Lower leg skin (tissue), 4 donors: ENCODE data around the gene ASCC1. TPM values are rescaled to one million over a fixed set of nuclear protein-coding genes. Genes with fewer than 3 reads are reported as not detected.
"Not testable (repeated sequence)": the region's sequence is repeated elsewhere in the genome, so short reads cannot be mapped to it uniquely, and the experiment has no call there.

Experiments
- DNase-seq, 2 donors: peaks; one replicate each; pipeline ENCODE4 v3.0.0-alpha.2; 2019; ENCODE audit warnings: low spot score in 2 of 2
- H3K4me3 ChIP-seq: fragments of 200-600 bp; sonication (generic); 2 replicates; pipeline ENCODE4 v1.5.1; 2017; ENCODE audit warnings: mild to moderate bottlenecking, low read depth; ENCODE audit not compliant: poor library complexity, severe bottlenecking
- CTCF ChIP-seq, 3 donors: fragments of 450-650 bp; IDR thresholded peaks; one replicate each; pipeline ENCODE4 v1.5.1; 2016; ENCODE audit warnings: antibody characterized with exemption in 3 of 3, mild to moderate bottlenecking in 3 of 3, moderate library complexity in 2 of 3
- POLR2A ChIP-seq, 2 donors: fragments of 450-650 bp; IDR thresholded peaks; one replicate each; pipeline ENCODE4 v1.6.1; 2016 to 2017; ENCODE audit warnings: antibody characterized with exemption in 2 of 2, mild to moderate bottlenecking in 1 of 2, moderate library complexity in 1 of 2
- WGBS, 2 donors: methylation state at CpG; one replicate each; pipeline ENCODE4 v1.1.5; 2018; 5-methylcytosine and 5-hydroxymethylcytosine counted together
- intact Hi-C: fragments of 100-400 bp; cut with DNase I; formaldehyde crosslinking; loops from one replicate; pipeline ENCODE4 v1.15.0; 2023; ENCODE audit warnings: low total_unique reads
- total RNA-seq, 4 donors: library from RNA; depleted of rRNA; stranded (reverse); fragments of >200 nt; gene quantifications; one replicate each; pipeline ENCODE4 v1.1.0, GENCODE V29; 2016

ASCC1 gene
- total RNA-seq, 4 donors from 2014 or later: 17.7 to 33.3 (median 23.1) TPM

- H3K4me3 ChIP-seq: no peak overlapping the region
- intact Hi-C loops: no loop called here
- TF ChIP-seq POLR2A (IDR thresholded peaks at IDR 0.05) (no peak), CTCF (IDR thresholded peaks at IDR 0.05) (no peak)
- WGBS, 2 donors: 75 to 92% methylated on average over 1 of the region's 1 CpG
- no peak for DNase-seq
These were observed 107.0 kb downstream of the ASCC1 start for GRCh38 chr10:72108830-72109635.

- DNase-seq, H3K4me3 ChIP-seq, intact Hi-C loops: not testable (repeated sequence)
- 83 to 89% methylated on average over 3 of the region's 3 CpGs for WGBS, 2 donors
These were observed 108.1 kb downstream of the ASCC1 start for GRCh38 chr10:72108004-72108370.

GRCh38 chr10:72107325-72108003 is 108.6 kb downstream of the ASCC1 start:
- WGBS, 2 donors: 38 to 43% methylated on average over 3 of the region's 3 CpGs
- no peak overlapping the region for H3K4me3 ChIP-seq
- TF ChIP-seq CTCF (IDR thresholded peaks at IDR 0.05) (no peak), POLR2A (IDR thresholded peaks at IDR 0.05) (no peak)
- no peak for DNase-seq
- intact Hi-C loops: no loop called here

GRCh38 chr10:72106896-72107295 is 109.2 kb downstream of the ASCC1 start:
- DNase-seq: no peak
- 68 to 69% methylated on average over 2 of the region's 2 CpGs for WGBS, 2 donors
- TF ChIP-seq POLR2A (IDR thresholded peaks at IDR 0.05): no peak
- no peak for TF ChIP-seq CTCF (IDR thresholded peaks at IDR 0.05)
- no peak overlapping the region for H3K4me3 ChIP-seq
- intact Hi-C loops: no loop called here

- 71 to 80% methylated on average over 2 of the region's 2 CpGs for WGBS, 2 donors
- H3K4me3 ChIP-seq: no peak overlapping the region
- intact Hi-C loops: no loop called here
- no peak for TF ChIP-seq POLR2A (IDR thresholded peaks at IDR 0.05)
- no peak for DNase-seq
These were observed 109.8 kb downstream of the ASCC1 start for GRCh38 chr10:72106154-72106849.

DNA sequence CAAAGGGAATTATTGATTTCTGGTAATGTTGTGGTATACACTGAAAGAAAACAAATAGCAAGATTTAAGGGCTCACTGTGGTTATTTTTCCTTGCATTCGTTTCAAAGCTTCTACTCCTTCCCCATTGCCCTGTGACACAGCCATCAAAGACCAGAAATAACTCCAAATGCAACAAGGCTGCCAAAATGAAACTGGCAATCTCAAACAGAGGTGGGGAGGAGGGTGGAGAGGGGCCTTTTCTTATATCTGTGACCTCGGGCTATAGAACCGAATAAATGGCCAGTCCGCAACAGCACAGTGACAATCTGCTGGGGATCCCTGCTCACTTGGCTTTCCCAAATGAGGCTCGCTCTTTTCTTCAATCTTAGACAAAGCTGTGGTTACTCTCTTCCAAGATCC is 110.4 kb downstream of the ASCC1 start:
- no peak overlapping the region for H3K4me3 ChIP-seq
- 79 to 85% methylated on average over 5 of the region's 5 CpGs for WGBS, 2 donors
- intact Hi-C loops: no loop called here
- DNase-seq: no peak
- no peak for TF ChIP-seq CTCF (IDR thresholded peaks at IDR 0.05)
- no peak for TF ChIP-seq POLR2A (IDR thresholded peaks at IDR 0.05)
